ENCODE measurements around the gene NDOR1.

GRCh38 chr9:137176302-137177182 lies 29.0 kb upstream of the NDOR1 start:
- TF ChIP-seq EZH2phosphoT487 (IDR thresholded peaks at IDR 0.05; ENCODE audit: borderline replicate concordance) (no peak), CTCF (conservative IDR thresholded peaks at IDR 0.05; ENCODE audit: low read length) (no peak)

Measured in Loucy (cell line).